Stimulated activated CD8-positive, alpha-beta memory T cell treated with anti-CD3 and anti-CD28 coated beads, Interleukin-4, amount 100 ng/mL, for 48 hours (primary cell): Measurements from ENCODE around the gene PDIA5.
A peak's percentile ranks its signal among the peaks of the same experiment; 100 is the strongest.

Experiments
- DNase-seq: peaks from one replicate; pipeline ENCODE4 v3.0.0-alpha.2; 2020

PDIA5 gene

DNA sequence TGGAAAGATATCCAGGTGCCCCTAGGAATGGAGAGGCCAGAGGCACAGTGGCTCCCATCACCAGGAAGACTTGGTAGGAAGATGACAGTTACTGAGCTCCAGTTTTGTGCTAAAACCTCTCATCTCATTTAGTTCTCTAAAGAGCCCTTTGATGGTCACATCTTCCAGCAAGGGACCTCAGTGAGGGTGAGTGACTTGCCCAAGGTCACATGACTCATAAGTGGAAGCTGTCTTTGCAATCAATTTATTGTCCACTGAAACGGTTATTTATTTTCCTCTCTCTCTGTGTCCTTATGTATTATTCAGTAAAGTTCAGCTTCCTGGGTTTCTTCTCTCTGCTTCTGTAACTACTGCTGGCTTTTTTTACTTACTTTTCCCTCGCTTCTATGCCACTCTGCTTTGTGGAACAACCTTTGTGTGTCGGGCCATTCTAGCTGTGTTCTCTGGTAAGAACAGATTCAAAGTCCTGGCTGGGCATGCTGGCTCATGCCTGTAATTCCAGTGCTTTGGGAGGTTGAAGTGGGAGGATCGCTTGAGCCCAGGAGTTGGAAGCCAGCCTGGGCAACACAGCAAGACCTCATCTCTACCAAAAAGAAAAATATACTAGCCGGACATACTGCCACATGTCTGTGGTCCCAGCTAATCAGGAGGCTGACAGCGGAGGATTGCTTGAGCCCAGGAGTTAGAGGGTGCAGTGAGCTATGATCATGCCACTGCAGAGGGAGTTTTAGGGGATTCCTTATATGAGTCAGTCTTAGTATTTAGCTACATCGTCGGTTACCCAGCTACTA lies 55.9 kb downstream of the PDIA5 start:
- DNase-seq, result no peak

DNA sequence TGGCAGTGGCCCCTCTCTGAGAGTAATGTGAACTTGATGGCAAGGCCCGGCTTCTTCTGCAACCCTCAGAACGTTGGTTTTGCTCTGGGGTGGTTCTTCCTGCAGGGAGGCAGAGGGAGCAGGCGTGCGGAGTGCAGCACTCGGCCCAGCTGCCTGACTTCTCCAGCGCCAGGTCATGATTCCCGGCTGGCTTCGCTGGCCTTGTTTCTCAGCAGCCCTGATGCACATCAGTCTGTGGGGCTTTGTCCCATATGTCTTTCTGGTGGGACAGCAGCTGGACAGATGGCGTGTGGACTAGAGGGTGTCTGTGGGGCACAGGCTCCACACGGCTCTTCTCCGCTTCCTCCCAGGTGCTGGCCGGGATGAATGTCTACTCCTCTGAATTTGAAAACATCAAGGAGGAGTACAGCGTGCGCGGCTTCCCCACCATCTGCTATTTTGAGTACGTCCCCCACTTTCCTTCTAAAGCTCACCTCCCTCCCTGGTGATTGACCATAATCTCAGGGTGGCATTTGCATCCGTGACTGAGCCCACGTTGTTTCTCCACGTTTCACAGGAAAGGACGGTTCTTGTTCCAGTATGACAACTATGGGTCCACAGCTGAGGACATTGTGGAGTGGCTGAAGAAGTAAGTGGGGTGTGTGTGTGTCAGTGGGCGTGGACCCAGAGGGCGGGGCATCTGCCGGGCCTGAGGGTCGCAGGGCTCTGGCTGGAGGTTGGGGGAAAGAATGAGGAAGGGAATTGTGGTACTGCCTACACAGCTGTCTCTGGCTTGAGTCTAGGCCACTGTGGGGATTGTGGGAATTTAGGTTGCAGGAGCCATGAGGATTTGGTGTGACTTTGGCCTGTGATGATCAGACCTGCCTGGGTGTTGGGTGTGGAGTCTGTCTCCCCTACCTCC lies 57.1 kb downstream of the PDIA5 start:
- no peak for DNase-seq

DNA sequence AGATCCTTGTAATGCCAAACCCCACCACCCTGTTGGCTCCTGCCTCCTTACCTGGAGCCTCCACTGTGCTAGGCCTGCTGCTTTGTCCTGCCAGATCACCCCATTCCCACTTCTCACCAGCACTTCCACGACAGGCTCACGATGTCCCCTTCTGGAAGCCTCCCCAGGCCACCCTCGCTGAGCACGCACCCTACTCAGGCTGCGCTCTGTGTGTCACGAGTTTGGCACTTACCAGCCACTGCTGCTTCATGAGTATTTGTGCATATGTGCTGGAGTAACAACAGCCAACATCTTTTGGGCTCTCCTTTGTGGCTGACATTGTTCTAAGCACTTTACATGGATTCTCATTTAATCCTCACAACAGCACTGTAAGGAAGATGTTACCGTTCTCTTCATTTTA lies 58.1 kb downstream of the PDIA5 start:
- no peak for DNase-seq

DNA sequence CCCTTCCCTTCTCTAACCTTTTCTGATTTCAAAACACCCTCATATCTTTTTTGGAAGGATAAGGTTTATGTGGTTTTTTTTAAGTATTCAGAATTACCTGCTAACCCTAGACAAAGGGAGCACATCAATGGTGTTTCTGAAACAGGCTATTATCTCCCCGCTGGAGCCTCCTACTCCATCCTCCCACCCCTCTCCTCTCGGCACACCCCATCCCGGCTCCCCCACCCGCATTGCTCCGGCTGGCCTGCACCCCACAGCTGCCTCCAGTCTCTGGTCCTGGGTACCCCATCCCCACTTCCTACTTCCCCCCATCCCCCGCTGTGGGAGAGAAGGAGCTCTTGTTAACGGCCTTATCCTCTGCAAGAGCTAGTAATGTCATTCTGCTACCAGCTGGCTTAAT lies 59.2 kb downstream of the PDIA5 start:
- DNase-seq, result no peak

DNA sequence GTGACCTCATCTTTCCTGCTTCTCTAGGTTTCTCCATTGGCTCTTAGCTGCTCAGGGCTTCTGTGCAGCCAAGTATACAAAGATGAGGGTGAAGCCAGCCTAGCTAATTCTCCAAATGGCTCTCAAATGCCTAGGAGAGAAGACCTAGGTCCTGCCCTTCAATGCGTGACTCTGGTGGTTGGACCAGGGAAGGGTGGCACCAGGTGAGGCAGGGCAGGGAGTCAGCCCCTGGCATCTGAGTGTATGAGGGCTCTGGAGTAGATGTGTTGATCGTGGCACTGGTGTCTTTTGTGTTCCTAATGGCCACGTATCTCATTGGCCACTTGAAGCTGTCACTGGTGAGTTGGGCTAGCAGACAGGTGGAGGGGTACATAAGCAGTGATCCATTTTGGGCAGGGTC lies 59.8 kb downstream of the PDIA5 start:
- no peak for DNase-seq

DNA sequence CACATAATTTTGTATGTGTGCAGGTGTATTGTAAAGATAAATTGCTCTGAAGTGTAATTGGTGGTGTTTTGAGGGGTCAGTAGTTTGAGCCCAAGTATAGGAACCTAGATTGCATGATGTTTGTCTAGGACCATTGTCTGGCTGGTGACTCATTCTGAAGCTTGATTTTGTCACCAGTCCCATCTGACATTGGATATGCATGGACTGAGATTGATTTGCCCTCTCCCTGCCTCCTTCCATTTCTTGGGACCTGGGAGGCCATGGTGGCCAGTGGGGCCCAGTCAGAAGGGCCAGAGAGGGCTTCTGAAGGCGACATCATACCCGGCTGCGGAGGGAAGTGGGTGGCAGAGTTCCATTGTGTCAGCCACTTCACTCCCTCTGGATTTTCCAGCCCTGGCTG lies 62.3 kb downstream of the PDIA5 start:
- DNase-seq, result no peak

DNA sequence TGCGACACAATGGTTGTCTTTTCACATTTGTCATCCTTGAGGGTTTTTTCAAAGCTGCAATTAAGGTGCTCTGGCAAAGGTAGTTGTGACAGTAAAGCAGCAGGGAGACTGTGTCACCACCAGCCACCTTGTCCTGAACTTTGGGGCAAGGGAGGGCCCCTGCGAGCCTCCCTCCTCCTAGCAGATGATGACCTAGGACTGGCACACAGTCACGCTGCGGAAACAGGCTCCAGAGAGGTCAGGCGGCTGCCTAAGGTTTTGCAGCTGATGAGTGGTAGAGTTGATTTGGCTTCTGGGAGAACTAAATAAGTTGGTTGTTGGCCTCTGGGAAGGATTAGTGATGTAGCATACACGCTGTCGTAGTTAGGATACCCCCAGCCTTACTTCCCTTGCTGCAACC lies 62.7 kb downstream of the PDIA5 start:
- DNase-seq, result no peak

DNA sequence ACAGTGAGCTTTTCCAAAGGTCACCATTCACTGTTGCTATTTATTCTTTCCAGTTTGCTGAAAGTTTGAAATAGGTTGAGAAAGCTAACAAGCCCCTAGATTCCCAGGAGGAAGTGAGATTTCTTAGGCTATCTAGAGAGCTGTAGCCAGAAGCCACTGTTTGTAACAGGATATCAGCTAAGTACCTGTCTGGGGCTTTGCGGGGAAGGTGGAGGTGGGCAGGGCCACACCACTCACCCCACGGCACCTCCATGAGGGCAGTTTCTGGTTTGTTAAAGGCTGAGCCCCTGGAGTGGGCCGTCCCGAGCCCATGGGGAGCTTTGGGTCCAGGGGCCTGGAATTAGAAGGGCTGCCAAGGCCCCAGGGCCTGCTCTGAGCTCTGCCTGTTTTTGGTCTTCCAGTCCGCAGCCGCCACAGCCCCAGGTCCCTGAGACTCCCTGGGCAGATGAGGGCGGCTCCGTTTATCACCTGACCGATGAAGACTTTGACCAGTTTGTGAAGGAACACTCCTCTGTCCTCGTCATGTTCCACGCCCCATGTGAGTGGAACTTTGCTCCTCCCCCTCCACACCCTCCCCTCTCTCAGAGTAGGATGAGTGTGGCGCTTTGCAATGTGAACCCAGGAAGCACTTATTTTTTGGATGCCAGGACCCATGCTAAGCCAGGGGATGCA lies 63.4 kb downstream of the PDIA5 start:
- DNase-seq, result no peak

DNA sequence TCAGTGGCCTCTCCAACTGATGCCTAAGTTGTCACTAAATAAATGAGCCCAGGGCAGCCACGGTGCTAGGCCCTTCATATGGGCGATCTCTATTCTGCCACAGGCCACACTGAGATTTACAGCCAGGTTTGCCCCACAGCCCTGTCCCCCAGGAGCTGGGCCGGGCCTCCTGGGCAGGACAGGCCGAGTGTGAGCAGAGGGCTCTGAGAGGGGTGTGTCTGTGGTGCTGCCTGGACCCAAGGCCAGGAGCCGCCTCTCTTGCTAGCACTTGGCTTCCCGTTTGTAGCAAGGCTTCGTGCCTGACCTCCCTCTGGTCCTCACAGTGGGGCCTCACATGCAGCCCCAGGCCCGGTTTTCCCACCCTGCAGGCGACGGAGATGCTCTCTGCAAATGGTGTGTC lies 67.8 kb downstream of the PDIA5 start:
- DNase-seq, result no peak

DNA sequence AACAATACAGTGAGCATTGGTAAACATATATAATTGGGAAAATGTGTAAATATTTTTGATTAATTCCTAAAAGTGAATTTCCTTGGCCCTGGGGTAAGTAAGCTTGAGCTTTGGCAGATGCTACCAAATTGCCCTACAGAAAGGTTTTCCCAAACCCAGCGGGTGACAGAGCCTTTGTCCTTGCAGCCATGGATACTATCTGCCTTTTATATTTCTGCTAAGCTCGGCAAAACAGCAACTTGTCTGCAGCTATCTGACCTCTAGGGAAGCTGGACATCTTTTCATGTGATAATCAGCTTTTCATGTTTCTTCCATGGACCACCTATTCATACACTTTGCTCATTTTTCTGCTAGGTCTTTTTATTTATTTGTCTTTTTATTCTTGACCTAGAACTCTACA lies 70.2 kb downstream of the PDIA5 start:
- no peak for DNase-seq

DNA sequence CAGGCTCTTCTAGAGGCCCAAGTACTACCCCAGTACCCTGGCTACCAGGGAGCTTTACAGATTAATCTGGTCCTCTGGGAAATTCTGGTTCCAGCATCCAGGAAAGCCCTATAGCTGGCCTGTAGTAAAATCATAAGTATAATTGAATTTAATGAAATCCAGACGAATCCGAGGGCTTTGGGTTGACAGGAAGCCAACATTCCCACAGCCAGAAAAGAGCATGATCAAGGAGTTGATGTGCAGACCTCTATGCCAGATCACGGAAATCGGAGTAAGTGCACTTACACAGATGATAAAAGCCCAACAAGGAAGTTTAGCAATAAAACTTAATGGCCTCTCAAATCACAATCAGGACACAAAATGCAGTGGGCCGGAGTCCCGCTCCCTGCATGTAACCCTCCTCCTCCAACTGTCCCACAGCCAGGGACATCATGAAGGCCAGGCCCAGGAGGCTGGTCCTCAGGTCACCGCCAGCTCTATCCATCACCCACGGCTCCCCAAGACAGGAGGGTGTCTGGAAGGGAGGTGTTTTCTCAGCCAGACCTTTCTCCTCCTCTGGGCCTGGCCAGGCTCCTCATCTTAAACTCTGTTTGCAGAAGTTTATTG lies 72.1 kb downstream of the PDIA5 start:
- DNase-seq, result no peak

DNA sequence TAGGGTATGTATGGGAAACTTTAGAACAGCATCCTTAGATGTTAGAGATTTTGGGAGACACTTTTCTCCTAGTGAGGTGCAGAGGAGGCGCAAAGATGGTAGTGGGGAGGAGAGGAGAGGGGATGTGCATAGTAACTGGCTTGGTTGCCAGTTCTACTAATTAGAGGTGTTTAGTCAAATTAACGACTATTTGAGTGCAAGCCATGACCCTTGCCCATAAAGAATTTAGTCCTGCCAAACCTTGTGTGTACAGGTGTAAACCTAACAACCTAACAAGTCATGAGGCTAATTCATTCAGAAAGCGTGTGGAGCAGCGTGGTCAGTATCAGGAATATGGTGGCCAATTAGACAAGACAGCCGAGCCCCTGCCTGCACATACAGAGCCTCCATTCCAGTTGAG lies 72.7 kb downstream of the PDIA5 start:
- DNase-seq, result no peak

DNA sequence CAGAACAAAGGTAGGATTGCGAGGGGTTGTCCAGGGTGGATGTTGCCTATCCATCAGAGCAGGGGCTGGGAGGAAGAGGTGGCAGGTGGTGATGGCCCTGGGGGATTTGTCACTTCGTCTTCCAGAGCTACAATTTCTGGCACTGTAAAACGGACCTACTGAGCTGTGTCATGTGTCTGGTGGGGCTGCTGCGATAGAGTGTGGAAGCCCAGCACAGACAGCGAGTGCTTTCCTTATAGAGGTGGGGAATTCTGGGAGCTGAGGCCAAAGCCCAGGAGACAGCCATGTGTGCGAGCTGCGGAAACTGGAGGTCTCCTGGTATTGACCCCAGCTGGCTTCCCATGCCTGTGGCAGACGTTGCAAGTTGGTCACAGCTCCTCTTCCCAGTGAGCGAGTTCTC lies 73.7 kb downstream of the PDIA5 start:
- no peak for DNase-seq

DNA sequence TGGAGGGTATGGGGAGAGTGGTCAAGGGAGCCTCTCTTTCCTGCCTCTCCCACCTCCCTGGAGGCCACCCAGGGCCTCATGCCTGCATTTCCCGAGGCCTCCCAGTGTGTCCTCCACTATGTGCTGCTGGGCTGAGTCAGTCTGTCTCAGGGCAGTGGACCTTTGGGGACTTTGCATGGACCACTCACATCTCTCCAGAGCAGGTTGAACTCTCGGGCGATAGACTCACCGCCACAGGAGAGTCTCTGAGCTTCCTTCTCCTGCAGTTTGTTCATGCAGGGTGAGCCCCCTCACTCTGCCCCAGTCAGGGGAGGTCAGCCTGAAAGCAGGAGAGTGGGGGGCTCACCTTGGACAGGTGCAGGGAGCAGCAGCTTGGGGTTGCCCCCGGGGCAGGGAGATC lies 74.5 kb downstream of the PDIA5 start:
- DNase-seq, result no peak

DNA sequence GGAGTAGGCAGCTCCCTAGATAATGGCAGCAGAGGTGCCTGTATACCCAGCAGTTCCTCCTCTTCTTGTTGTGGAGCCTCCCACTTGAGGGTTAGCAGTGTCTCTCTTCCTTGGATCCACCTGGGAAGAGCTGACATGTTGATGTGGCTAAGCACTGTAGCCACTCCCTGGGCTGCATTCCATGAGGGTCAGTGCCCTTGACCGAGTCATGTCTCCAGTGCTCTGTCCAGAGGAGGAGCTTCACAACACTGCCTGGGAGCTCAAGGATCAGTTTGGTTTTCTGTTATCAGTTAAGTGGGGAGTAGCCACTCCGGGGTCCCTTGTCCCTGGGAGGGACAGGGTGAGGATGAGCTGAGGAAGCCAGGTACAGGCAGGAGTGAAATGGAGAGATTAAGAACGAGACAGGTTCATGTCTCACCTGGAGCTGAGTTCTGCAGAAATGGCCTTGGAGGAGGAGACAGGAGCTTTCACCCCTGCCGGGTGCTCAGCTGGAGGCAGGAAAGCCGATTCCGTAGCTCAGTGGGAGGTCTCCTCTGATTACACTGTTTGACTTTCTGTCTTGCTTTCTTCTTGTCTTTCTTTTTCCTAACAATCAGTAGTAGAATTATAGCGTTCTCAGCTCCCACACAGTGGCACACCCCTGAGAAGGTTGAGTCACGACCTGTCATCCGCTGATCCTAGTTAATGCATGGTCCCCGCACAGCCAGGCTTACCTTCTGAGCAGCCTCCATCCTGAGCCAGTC lies 77.0 kb downstream of the PDIA5 start:
- no peak for DNase-seq

DNA sequence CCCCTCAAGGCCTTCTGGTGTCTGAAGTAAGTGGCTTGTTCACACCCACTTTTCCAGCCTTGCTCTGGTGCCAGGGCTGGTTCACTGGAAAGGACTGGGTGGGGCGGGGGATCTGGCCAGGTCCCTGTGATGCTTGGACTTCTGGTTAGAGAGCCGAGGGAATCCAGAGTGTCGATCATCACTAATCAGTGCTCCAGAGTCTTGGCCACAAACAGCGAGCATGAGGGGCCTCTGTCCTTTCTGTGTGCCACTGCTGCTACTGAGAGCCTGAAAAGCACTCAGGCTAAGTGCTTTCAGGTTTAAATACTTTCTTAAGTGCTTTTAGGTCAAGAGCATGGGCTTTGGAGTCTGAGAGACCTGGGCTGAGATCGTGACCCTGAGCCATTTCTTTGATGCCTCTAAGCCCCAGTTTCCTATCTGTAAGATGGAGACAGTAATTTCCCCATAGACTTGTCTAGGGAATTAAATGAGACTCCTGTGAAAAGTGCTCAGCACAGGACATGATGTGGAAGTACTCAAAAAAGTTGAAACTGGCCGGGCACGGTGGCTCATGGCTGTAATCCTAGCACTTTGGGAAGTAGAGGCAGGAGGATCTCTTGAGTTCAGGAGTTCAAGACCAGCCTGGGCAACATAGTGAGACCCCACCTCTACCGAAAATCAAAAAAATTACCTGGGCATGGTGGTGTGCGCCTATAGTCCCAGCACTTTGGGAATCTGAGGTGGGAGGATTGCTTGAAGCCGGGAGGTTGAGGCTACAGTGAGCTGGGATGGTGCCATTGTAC lies 81.1 kb downstream of the PDIA5 start:
- DNase-seq, result no peak

DNA sequence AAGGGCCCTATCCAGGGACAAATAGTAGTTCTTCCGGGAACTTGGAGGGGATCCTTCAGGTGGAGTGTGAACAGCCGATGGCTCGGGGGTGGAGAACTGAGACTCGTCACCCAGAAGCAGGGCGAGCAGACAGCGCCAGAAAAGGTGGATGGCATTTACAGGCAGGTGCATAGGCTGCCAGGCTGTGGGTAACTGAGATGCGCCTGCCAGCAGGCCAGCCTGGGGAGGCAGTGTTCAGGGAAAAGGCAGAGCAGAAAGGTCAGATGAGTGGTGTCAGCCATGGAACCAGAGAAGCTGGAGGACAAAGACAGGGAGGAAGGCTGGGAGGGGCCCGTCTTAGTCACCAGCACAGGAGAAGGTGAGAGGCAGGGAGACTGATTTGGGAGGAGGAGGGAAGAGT lies 81.9 kb downstream of the PDIA5 start:
- DNase-seq, result no peak

DNA sequence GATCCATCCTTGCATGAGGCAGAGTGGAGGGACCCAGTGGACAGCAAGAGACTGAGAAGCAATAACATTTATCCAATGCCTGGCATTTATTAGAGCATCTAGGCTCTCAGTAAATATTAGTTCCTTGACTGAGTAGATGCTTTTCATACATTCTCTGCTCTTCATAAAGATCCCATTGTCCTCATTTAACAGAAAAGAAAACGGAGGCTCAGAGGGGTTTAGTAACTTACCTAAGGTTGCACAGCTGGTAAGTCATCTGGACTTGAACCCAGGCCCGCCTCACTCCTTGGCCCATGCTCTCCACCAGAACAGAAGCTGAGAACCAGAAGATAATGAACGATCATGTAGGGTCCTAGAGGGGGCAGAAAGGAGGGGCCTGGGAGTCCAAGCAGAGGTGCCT lies 82.7 kb downstream of the PDIA5 start:
- no peak for DNase-seq

DNA sequence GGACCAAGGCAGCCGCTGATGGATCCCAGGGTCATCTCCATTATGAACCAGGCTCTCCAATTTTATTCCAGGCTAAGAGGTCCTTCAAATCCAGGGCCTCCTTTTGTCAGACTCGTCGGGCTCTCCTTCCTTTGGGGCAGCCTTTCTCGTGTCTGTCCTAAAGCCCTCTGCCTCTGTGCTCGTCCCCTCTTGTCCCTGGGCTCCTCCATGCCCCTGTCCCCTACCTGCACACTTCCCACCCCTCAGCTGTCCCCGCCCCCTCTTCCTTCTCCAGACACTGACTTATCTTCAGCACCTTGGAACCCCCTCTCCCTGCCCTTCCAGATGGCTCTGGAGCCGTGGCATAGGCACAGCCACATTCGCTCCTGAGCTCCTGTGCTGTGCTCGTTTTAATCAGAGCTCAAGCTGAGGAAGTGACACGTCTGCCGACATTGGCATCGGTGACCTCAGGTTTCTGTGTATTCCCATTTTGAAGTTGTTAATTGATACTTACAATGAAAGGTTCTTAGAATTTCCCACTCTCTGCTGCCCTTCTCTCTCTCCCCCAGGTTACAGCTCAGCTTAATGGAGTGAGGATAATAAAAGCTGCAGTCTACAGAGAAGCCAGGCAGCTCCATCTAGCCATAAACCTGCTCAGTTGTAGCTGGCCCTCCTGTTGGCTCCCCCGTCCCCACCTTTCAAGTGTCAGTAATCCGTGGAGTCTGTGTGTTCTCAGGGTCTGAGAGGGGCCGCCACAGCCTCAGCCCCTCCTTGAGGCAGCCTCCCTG lies 83.8 kb downstream of the PDIA5 start:
- peak; percentile 8 for DNase-seq

DNA sequence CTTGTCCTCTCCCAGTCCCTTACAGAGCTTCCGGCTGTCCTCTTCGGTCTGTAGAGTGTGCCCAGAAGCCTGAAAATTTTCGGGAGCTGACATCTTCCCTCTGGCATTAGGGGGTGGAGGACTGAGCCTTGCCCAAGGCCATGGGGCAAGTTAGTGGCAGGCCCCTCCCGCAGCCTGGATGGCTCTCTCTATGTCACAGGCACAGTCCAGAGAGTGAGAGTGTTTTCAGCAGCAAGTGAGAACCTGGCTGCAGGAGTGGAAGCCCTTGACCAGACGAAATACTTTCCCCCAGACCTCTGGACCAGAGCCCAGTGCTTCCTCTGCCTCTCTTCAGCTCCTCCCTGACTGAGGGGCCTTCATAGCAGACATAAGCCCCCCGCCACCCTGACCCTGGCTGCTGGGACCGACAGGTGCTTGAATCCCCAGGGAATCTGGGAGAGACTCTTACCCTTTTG lies 84.5 kb downstream of the PDIA5 start:
- DNase-seq, result no peak
